ENCODE results near the gene KIFAP3.
"Not testable (repeated sequence)": the region's sequence is repeated elsewhere in the genome, so short reads cannot be mapped to it uniquely, and the experiment has no call there.

Gene KIFAP3

GRCh38 chr1:169874229-169874628 lies 200.3 kb downstream of the KIFAP3 start:
- H3K4me3 ChIP-seq, result no peak overlapping the region
- peaks cover 67% of the 10 kb centered on the region for H3K36me3 ChIP-seq (ENCODE audit: insufficient read depth, low read length)
- H3K27ac ChIP-seq, result no peak overlapping the region
- TF ChIP-seq FOXP2 (optimal IDR thresholded peaks at IDR 0.05; ENCODE audit: control extremely low read depth, extremely low read length, insufficient read depth) (no peak), EZH2 (IDR thresholded peaks at IDR 0.05) (no peak), POLR2AphosphoS5 (IDR thresholded peaks at IDR 0.05; ENCODE audit: borderline replicate concordance, low read depth, low read length) (no peak)
- H3K9ac ChIP-seq (ENCODE audit: insufficient read length), result no peak overlapping the region
- DNase-seq (ENCODE audit: low read depth, low spot score), result no peak
- no peaks in the 10 kb centered on the region for H3K9me3 ChIP-seq (ENCODE audit: low read depth, low read length)

- Histone ChIP-seq H3K27ac (no peak overlapping the region), H3K9me3 (ENCODE audit: low read depth, low read length) (no peaks in the 10 kb centered on the region), H3K4me3 (no peak overlapping the region), H3K36me3 (ENCODE audit: insufficient read depth, low read length) (peaks cover 73% of the 10 kb centered on the region), H3K9ac (ENCODE audit: insufficient read length) (no peak overlapping the region)
- DNase-seq (ENCODE audit: low read depth, low spot score), result no peak
- TF ChIP-seq FOXP2 (optimal IDR thresholded peaks at IDR 0.05; ENCODE audit: control extremely low read depth, extremely low read length, insufficient read depth) (no peak), POLR2AphosphoS5 (IDR thresholded peaks at IDR 0.05; ENCODE audit: borderline replicate concordance, low read depth, low read length) (no peak), EZH2 (IDR thresholded peaks at IDR 0.05) (no peak)
Measured at GRCh38 chr1:169873582-169874199, 200.8 kb downstream of the KIFAP3 start.

GRCh38 chr1:169872906-169873305 lies 201.6 kb downstream of the KIFAP3 start:
- H3K27ac ChIP-seq, result no peak overlapping the region
- no peak for DNase-seq (ENCODE audit: low read depth, low spot score)
- H3K36me3 ChIP-seq (ENCODE audit: insufficient read depth, low read length), result peaks cover 72% of the 10 kb centered on the region
- no peak overlapping the region for H3K9ac ChIP-seq (ENCODE audit: insufficient read length)
- no peak for TF ChIP-seq FOXP2 (optimal IDR thresholded peaks at IDR 0.05; ENCODE audit: control extremely low read depth, extremely low read length, insufficient read depth)
- no peak for TF ChIP-seq POLR2AphosphoS5 (IDR thresholded peaks at IDR 0.05; ENCODE audit: borderline replicate concordance, low read depth, low read length)
- no peak for TF ChIP-seq EZH2 (IDR thresholded peaks at IDR 0.05)
- no peak overlapping the region for H3K4me3 ChIP-seq
- no peaks in the 10 kb centered on the region for H3K9me3 ChIP-seq (ENCODE audit: low read depth, low read length)

- H3K36me3 ChIP-seq (ENCODE audit: insufficient read depth, low read length), result peaks cover 76% of the 10 kb centered on the region
- H3K27ac ChIP-seq; H3K9ac ChIP-seq (ENCODE audit: insufficient read length); H3K9me3 ChIP-seq (ENCODE audit: low read depth, low read length); H3K4me3 ChIP-seq; DNase-seq (ENCODE audit: low read depth, low spot score): not testable (repeated sequence)
Measured at GRCh38 chr1:169871988-169872387, 202.5 kb downstream of the KIFAP3 start.
